Testis (tissue), 3 donors: Measurements from ENCODE around the gene CNKSR2. TPM values are rescaled to one million over a fixed set of nuclear protein-coding genes. Genes with fewer than 3 reads are reported as not detected.

ENCODE experiments used
- DNase-seq: peaks from one replicate; pipeline ENCODE4 v3.0.0-alpha.2; 2019
- H3K27ac ChIP-seq, 2 donors: fragments of 200-600 bp; sonication (generic); one replicate each; pipeline ENCODE4 v1.5.1; 2019
- H3K27me3 ChIP-seq: fragments of 200-600 bp; sonication (generic); one replicate; pipeline ENCODE4 v1.5.1; 2019
- H3K36me3 ChIP-seq: fragments of 200-600 bp; sonication (generic); one replicate; pipeline ENCODE4 v1.5.1; 2017; ENCODE audit warnings: low read depth; ENCODE audit errors: missing control alignments
- H3K4me1 ChIP-seq: fragments of 200-600 bp; sonication (generic); one replicate; pipeline ENCODE4 v1.5.1; 2019
- H3K4me3 ChIP-seq, 2 donors: fragments of 200-600 bp; sonication (generic); one replicate each; pipeline ENCODE4 v1.5.1; 2017 to 2019
- H3K9me3 ChIP-seq: fragments of 200-600 bp; sonication (generic); one replicate; pipeline ENCODE4 v1.5.1; 2017
- POLR2A ChIP-seq: fragments of 450-650 bp; IDR thresholded peaks from one replicate; pipeline ENCODE4 v1.6.1; 2017; ENCODE audit warnings: antibody characterized with exemption, mild to moderate bottlenecking, moderate library complexity
- WGBS, 2 donors: methylation state at CpG; one replicate each; pipeline ENCODE4 v1.1.5; 2018; 5-methylcytosine and 5-hydroxymethylcytosine counted together
- intact Hi-C: fragments of 100-400 bp; cut with DNase I; formaldehyde crosslinking; loops from one replicate; pipeline ENCODE4 v1.15.1; 2023; ENCODE audit warnings: low total_unique reads
- polyA plus RNA-seq: library from polyadenylated mRNA; stranded (reverse); fragments of 350-450 nt; fragmentation: Illumina TruSeq; extraction: RNeasy Lipid Tissue Mini Kit (QIAGEN cat#74804); gene quantifications from one replicate; pipeline ENCODE4 v1.2.3, GENCODE V29; 2014; ENCODE audit warnings: low read depth, low replicate concordance; ENCODE audit not compliant: insufficient read depth
- total RNA-seq, 2 donors: library from RNA; depleted of rRNA; stranded (reverse); fragments of >200 nt; gene quantifications; one replicate each; pipeline ENCODE4 v1.2.3, GENCODE V29; 2016
- TF ChIP-seq, protein P1 (sequence below), 3 experiments: fragments of 450-650 bp in 2 of 3; fragments of 200-600 bp in 1 of 3; sonication (generic) in 1 of 3; IDR thresholded peaks; one replicate each; pipeline ENCODE4 v1.5.1; 2016 to 2019; ENCODE audit warnings: antibody characterized with exemption in 3 of 3, mild to moderate bottlenecking in 2 of 3, moderate library complexity in 1 of 3

Gene CNKSR2
- total and polyA plus RNA-seq, 3 donors from 2014 or later = 2.1 to 17.3 (median 13.2) TPM

DNA sequence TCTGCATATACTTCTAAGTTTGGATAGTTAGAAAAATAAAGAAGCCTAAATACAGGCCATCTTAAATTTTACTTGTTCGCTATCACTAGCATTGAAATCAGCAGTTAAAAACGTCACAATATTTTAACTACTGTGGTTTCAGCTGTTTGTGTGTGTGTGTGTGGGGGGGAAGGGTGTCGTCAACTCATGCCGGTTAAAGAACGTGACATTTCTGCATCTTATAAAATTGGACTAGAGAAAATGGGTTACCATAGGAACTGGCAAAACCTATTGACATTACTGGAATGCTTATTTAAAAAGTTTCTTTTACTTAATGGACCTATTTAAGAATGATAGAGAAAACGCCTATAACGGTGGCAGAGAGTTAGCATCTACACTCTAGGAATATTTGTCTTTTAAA lies 1.2 kb upstream of the CNKSR2 start:
- TF ChIP-seq POLR2A = no peak
- TF ChIP-seq, protein P1, sequence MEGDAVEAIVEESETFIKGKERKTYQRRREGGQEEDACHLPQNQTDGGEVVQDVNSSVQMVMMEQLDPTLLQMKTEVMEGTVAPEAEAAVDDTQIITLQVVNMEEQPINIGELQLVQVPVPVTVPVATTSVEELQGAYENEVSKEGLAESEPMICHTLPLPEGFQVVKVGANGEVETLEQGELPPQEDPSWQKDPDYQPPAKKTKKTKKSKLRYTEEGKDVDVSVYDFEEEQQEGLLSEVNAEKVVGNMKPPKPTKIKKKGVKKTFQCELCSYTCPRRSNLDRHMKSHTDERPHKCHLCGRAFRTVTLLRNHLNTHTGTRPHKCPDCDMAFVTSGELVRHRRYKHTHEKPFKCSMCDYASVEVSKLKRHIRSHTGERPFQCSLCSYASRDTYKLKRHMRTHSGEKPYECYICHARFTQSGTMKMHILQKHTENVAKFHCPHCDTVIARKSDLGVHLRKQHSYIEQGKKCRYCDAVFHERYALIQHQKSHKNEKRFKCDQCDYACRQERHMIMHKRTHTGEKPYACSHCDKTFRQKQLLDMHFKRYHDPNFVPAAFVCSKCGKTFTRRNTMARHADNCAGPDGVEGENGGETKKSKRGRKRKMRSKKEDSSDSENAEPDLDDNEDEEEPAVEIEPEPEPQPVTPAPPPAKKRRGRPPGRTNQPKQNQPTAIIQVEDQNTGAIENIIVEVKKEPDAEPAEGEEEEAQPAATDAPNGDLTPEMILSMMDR (IDR thresholded peaks at IDR 0.05) = no peak

DNA sequence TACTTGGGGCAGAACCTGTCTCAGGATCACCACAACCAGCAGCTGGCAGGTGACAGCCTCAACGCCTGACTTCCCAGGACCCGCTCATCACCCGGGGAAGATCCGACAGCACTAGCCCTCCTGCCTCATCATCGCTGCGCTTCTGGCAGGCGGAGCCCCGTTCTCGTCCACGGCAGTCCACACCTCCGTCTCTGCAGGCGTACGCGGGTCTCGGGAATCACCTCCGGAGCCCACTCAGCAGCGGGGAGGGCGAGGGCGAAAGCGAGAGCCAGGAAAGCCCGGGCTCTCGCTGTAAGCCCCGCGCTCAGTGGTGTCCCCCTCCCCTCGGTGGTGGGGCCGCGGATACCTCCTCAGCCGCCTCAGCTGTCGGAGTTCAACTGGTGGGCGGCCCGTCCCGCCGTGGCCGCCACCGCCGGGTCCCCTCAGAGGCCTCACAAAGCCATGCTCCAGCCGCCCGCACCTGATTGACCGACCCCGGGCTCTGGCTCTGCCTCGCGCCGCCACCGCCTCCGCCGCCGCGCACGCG lies 518 bp upstream of the CNKSR2 start:
- peak overlapping the region; percentile 44 to 56 for H3K4me3 ChIP-seq
- DNase-seq = peak; percentile 13
- no peaks in the 10 kb centered on the region for H3K27me3 ChIP-seq
- no peaks in the 10 kb centered on the region for H3K4me1 ChIP-seq
- WGBS, 2 donors = 2% methylated on average over 9 of the region's 50 CpGs; no CpG with 5 or more reads in 1 of the 2 donors
- no peaks in the 10 kb centered on the region for H3K36me3 ChIP-seq
- no peak for TF ChIP-seq POLR2A
- TF ChIP-seq, protein P1 (IDR thresholded peaks at IDR 0.05) = no peak
- H3K27ac ChIP-seq = no peak overlapping the region
- no peaks in the 10 kb centered on the region for H3K9me3 ChIP-seq
- intact Hi-C loops = no loop called here

More for the DNA sequence above, 1.2 kb upstream of the CNKSR2 start:
- intact Hi-C loops = no loop called here
- DNase-seq = no peak
- H3K27ac ChIP-seq = no peak overlapping the region
- H3K27me3 ChIP-seq = no peaks in the 10 kb centered on the region
- H3K9me3 ChIP-seq = no peaks in the 10 kb centered on the region
- 44 to 52% methylated on average over 7 of the region's 7 CpGs for WGBS, 2 donors
- H3K4me3 ChIP-seq = no peak overlapping the region
- no peaks in the 10 kb centered on the region for H3K36me3 ChIP-seq
- no peaks in the 10 kb centered on the region for H3K4me1 ChIP-seq

DNA sequence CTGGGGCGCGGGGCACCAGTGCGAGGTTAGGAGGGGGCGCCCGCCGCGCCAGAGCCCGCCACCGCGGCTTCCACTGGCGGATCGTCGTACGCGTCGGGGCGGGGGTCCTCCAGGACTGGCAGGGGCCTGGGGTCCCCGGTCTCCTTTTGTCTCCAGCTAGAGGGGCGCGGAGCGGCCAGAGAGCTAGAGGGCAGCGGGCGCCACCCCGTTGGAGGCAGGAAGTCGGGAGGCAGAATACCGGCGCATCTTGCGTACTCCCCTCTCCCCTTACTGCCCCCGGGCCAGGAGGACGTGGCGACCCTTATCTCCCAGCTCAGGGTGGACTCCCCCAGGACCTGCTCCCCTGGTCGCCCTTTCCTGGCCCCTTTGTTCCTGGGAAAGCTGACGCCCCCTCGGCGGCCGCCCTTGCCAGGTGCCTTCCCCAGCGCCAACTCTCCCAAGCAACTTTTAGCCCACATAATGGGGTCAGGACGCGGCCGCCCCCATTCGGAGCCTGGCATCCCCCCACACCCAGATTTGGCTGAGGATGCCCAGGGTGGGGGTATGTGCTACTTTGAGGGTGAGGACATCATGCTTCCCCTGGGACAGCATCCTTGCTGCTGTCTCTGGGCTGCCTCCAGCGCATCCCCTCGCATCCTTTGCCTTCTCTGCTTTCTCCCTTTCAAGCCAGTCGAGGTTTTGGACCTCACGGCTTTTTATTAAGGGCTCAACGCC lies 933 bp downstream of the CNKSR2 start:
- H3K4me3 ChIP-seq = peak overlapping the region; percentile 45 to 61
- TF ChIP-seq POLR2A = no peak
- TF ChIP-seq, protein P1 (IDR thresholded peaks at IDR 0.05) = no peak
- intact Hi-C loops = no loop called here
- no peaks in the 10 kb centered on the region for H3K27me3 ChIP-seq
- H3K4me1 ChIP-seq = no peaks in the 10 kb centered on the region
- DNase-seq = peak; percentile 7
- H3K27ac ChIP-seq = no peak overlapping the region
- 0 to 1% methylated on average over 1 to 46 of the region's 46 CpGs for whole genome bisulfite sequencing, 2 donors
- H3K36me3 ChIP-seq = no peaks in the 10 kb centered on the region
- no peaks in the 10 kb centered on the region for H3K9me3 ChIP-seq

DNA sequence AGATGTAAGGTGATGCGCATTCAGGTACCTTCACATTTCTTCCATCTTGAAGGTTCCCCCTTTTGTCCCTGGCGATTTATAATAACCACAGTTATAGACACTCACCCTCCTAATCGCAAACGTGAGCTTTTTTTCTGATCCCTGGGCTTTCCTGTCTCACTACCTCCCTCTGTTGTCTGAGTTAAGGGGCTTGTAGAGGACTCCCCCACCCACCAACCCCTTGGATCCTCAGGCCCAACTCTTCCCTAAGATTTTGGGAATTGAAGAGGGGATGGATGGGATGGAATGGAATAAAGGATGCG lies 1.4 kb downstream of the CNKSR2 start:
- H3K27ac ChIP-seq = no peak overlapping the region
- peak overlapping the region in 1 of 2 donors; percentile 61 for H3K4me3 ChIP-seq
- intact Hi-C loops = no loop called here
- no peaks in the 10 kb centered on the region for H3K9me3 ChIP-seq
- no peaks in the 10 kb centered on the region for H3K36me3 ChIP-seq
- no peaks in the 10 kb centered on the region for H3K27me3 ChIP-seq
- H3K4me1 ChIP-seq = no peaks in the 10 kb centered on the region
- WGBS, 2 donors = 18 to 19% methylated on average over 3 to 5 of the region's 5 CpGs
- DNase-seq = no peak
- TF ChIP-seq, protein P1 (IDR thresholded peaks at IDR 0.05) = no peak
- TF ChIP-seq POLR2A = no peak

DNA sequence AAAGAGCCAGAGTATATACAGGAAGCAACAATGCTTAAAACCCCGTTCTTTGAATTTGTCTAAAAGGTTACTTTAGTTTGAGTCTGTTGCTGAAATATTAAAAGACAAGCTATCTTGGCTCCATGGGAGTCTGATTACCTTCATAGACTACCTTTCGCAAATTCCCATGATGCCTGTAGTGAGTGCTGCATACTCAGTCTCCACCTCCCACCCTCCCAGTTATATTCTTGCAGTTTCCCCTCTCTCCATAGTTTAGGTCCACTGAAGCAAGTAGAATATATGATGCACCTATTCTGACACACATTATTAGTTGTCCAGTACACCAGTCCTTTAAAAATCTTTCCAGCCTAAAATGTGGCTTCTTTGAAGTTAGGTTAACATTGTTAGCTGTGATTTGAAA lies 2.4 kb downstream of the CNKSR2 start:
- intact Hi-C loops = no loop called here
- Histone ChIP-seq H3K27ac (no peak overlapping the region), H3K27me3 (no peaks in the 10 kb centered on the region), H3K4me1 (no peaks in the 10 kb centered on the region), H3K9me3 (no peaks in the 10 kb centered on the region), H3K36me3 (no peaks in the 10 kb centered on the region), H3K4me3 (no peak overlapping the region)
- no peak for DNase-seq
- WGBS, 2 donors = 73 to 80% methylated on average over 2 of the region's 2 CpGs
- TF ChIP-seq, protein P1 (IDR thresholded peaks at IDR 0.05) = no peak
- TF ChIP-seq POLR2A = no peak
